Cardiac muscle cell (in vitro differentiated cells and primary cell): ENCODE results near the gene NRBF2. TPM values are rescaled to one million over a fixed set of nuclear protein-coding genes. Genes with fewer than 3 reads are reported as not detected.

Experiments
- DNase-seq, 2 donors: peaks; one replicate each; pipeline versions ENCODE4 v3.0.0 to v3.0.0-alpha.2; 2010 to 2017; ENCODE audit warnings: low read depth in 1 of 2, low spot score in 1 of 2
- H3K27ac ChIP-seq: fragments of 200-600 bp; sonication (generic); 2 replicates; pipeline ENCODE4 v1.5.1; 2016
- H3K27me3 ChIP-seq: fragments of 200-600 bp; sonication (generic); 2 replicates; pipeline ENCODE4 v1.6.0; 2016; ENCODE audit warnings: control low read depth
- H3K36me3 ChIP-seq: fragments of 200-600 bp; sonication (generic); 2 replicates; pipeline ENCODE4 v1.5.1; 2016; ENCODE audit warnings: control low read depth
- H3K4me1 ChIP-seq: fragments of 200-600 bp; sonication (generic); 2 replicates; pipeline ENCODE4 v1.8.1; 2017; ENCODE audit warnings: low read depth, mild to moderate bottlenecking, mixed run types
- H3K4me3 ChIP-seq: fragments of 200-600 bp; sonication (generic); 2 replicates; pipeline ENCODE4 v1.5.1; 2016; ENCODE audit warnings: mild to moderate bottlenecking
- H3K9me3 ChIP-seq: fragments of 200-600 bp; sonication (generic); 2 replicates; pipeline ENCODE4 v1.5.1; 2017; ENCODE audit warnings: low read depth, mild to moderate bottlenecking, control low read depth
- CTCF ChIP-seq: IDR thresholded peaks from 2 replicates; pipeline ENCODE4 v1.5.1; 2012; ENCODE audit warnings: low read depth, mild to moderate bottlenecking, low read length
- polyA plus RNA-seq: library from polyadenylated mRNA; unstranded; fragments of >200 nt; fragmentation: Nextera tagmentation; extraction: Ambion mirVana; gene quantifications from 2 replicates; pipeline ENCODE4 v1.2.1, GENCODE V29; 2016
- total RNA-seq: library from RNA; depleted of rRNA; stranded (reverse); fragments of >200 nt; gene quantifications from 2 replicates; pipeline ENCODE4 v1.2.3, GENCODE V29; 2016

Gene NRBF2
- total and polyA plus RNA-seq, 2 experiments from 2014 or later: 16.4 to 25.2 TPM

- no peak overlapping the region for H3K4me3 ChIP-seq
- no peaks in the 10 kb centered on the region for H3K36me3 ChIP-seq
- no peaks in the 10 kb centered on the region for H3K9me3 ChIP-seq
- H3K27ac ChIP-seq: no peak overlapping the region
- no peaks in the 10 kb centered on the region for H3K27me3 ChIP-seq
- H3K4me1 ChIP-seq: no peaks in the 10 kb centered on the region
- no peak for TF ChIP-seq CTCF
- no peak for DNase-seq
Observed at GRCh38 chr10:63125459-63125858, 7.7 kb upstream of the NRBF2 start.

DNA sequence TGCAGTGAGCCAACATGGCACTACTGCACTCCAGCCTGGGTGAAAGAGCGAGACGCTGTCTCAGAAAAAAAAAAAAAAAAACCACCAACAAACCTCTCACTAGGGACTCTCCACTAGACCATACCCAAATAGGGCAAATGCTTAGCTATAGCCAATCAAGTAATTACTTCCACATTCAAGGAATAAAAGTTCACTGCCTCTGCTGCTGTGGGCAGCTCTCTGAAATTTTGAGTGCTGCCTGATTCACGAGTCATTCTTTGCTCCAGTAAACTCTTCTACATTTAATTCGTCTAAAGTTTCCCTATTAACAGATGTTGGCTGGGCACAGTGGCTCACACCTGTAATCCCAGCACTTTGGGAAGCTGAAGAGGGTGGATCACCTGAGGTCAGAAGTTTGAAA, 4.7 kb upstream of the NRBF2 start:
- no peak for DNase-seq
- Histone ChIP-seq H3K36me3 (no peaks in the 10 kb centered on the region), H3K4me3 (no peak overlapping the region), H3K4me1 (no peaks in the 10 kb centered on the region), H3K9me3 (no peaks in the 10 kb centered on the region), H3K27ac (no peak overlapping the region), H3K27me3 (no peaks in the 10 kb centered on the region)
- no peak for TF ChIP-seq CTCF

GRCh38 chr10:63129888-63130287, 3.2 kb upstream of the NRBF2 start:
- no peaks in the 10 kb centered on the region for H3K36me3 ChIP-seq
- H3K9me3 ChIP-seq: no peaks in the 10 kb centered on the region
- no peak overlapping the region for H3K4me3 ChIP-seq
- no peak for DNase-seq
- H3K27ac ChIP-seq: no peak overlapping the region
- peaks cover 6% of the 10 kb centered on the region for H3K4me1 ChIP-seq
- TF ChIP-seq CTCF: no peak
- no peaks in the 10 kb centered on the region for H3K27me3 ChIP-seq

DNA sequence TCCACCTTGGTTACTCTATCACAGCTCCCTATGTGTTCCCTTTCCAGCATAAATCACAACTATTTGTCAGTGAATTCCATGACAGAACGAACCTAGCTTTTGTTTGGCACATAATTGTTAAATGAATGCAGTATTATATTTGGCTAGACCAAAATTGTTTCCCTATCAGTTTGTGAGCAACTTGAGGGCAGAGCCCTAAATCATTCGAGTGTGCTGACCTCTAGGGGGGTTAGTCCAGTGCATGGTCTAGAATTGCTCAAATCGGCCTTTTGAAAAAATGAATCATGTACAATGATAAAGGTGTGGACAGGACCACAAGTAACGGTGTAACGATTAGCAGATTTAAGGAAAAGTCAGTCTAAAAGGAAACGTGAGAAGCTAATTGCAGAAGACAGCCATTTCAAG, 475 bp upstream of the NRBF2 start:
- Histone ChIP-seq H3K27ac (peak overlapping the region; percentile 20), H3K4me1 (peaks cover 6% of the 10 kb centered on the region), H3K27me3 (no peaks in the 10 kb centered on the region), H3K9me3 (no peaks in the 10 kb centered on the region), H3K4me3 (no peak overlapping the region), H3K36me3 (no peaks in the 10 kb centered on the region)
- no peak for TF ChIP-seq CTCF
- no peak for DNase-seq

DNA sequence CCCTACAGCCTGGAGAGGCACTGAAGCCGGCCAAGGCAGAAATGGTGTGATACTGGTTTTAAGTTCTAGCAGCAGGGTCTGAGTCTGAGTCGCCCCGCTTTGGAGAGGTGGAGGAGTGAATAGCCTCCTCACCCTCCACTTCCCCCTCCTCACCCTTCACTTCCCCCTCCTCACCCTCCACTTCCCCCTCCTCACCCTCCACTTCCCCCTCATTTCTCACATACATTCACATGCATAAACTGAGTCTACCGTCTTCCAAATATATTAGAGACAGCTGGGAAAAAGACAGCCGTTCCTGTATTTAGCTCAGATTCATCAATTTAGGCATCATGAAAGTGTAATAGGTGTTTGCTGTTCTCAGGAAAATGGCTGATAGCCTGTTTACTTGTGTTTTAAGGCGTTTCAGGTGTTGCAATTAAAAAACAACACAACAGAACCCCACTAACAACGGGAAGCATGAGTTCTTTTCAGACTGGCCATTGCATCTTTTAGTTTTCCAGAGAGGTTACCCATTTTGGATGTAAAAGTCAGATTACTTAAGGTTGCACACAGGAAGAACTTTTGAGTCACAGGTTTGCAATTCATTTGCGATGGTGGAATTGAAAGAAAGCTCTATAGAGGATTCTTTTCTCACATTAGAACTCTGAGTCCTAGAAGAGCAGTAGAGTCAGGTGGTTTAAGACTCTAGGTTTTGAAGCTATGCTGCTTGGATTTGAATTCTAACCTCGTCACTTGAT, 861 bp downstream of the NRBF2 start:
- peak overlapping the region; percentile 90 for H3K27ac ChIP-seq
- no peaks in the 10 kb centered on the region for H3K27me3 ChIP-seq
- peaks cover 6% of the 10 kb centered on the region for H3K4me1 ChIP-seq
- peak overlapping the region; percentile 68 for H3K4me3 ChIP-seq
- peak in 1 of 2 donors; percentile 46 for DNase-seq
- TF ChIP-seq CTCF: no peak
- no peaks in the 10 kb centered on the region for H3K36me3 ChIP-seq
- no peaks in the 10 kb centered on the region for H3K9me3 ChIP-seq

DNA sequence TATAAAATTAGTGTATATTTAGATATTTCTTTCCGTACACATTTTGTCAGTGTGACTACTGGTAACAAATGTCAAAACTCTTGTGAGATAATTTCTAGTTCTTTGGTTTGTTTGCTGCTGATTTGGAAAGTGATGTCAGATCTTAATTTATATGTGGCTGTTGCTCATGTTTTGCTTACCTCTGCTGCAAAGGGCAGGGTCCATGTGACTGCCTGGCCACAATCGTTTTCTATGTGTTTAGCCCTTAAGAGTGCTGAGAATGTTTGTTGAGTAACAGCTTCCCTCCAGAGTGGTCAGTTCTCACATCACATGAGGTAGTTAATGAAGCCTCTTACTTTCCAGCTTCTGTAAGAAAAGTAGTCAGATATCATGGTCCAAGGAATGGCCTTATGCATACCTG, 4.2 kb downstream of the NRBF2 start:
- Histone ChIP-seq H3K9me3 (no peaks in the 10 kb centered on the region), H3K27me3 (no peaks in the 10 kb centered on the region), H3K36me3 (no peaks in the 10 kb centered on the region), H3K27ac (no peak overlapping the region), H3K4me3 (no peak overlapping the region), H3K4me1 (peaks cover 6% of the 10 kb centered on the region)
- no peak for TF ChIP-seq CTCF
- DNase-seq: peak in 1 of 2 donors; percentile 68
